Myocyte (in vitro differentiated cells): ENCODE results near the gene EGFR. TPM values are rescaled to one million over a fixed set of nuclear protein-coding genes. Genes with fewer than 3 reads are reported as not detected.

Source experiments
- DNase-seq: peaks from one replicate; pipeline ENCODE4 v3.0.0-alpha.2; 2012; ENCODE audit warnings: low read depth
- total RNA-seq: library from RNA; depleted of rRNA; stranded (reverse); fragments of >200 nt; gene quantifications from 2 replicates; pipeline ENCODE4 v1.2.3, GENCODE V29; 2014

The EGFR gene
- total RNA-seq, 1 donor from 2014 or later, result 22.5 TPM

DNA sequence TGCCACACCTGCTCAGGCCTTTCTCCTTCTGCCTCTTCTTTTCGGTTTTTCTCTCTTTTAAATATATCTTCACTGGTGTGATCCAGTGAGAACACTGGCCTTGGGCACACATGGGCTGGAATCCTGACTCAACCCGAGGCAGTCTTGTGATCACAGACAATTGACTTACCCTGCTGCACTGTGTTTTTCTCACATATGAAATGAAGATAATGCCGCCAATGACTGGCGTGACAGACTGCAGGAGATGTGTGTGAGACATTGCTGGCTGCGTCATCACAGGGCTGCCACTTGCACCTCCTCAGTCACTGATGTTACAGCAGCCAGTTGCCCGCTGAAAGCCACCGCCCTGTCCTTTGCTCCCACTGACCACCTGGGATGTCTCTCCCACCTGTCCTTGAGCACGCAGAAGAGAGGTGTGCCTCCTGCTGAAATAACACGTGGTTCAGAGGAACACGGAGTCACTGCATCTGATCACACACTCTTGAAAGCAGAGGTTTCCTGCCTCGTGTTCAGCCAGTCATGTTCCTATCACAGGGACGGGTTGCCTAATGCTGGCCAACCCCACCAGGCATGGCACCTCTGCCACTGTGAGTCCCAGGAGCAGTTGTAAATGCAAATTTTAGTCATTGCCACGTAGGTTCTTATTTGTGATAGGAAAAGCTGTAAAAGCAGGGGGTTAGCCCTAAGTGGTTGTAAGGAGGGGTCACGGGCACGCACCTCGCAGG, 221.8 kb downstream of the EGFR start:
- no peak for DNase-seq

DNA sequence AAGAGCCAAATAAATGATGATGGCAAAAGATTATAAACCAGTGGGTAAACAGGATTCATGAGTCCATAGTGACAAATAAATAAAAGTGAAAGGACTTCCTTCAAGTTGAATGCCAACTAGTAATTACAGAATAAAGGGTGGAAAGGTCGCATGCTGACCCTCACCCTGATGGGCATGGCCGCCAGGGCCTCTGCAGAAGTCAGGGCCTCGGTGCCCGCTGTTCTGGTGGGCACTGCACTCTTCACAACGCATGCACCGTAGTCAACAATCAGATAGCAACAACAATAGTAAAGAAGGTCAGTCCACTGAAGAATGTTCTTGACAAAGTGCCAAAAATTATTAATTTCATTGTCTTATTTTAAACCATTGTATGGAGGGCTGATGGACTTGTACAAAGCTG, 223.1 kb downstream of the EGFR start:
- DNase-seq, result no peak

DNA sequence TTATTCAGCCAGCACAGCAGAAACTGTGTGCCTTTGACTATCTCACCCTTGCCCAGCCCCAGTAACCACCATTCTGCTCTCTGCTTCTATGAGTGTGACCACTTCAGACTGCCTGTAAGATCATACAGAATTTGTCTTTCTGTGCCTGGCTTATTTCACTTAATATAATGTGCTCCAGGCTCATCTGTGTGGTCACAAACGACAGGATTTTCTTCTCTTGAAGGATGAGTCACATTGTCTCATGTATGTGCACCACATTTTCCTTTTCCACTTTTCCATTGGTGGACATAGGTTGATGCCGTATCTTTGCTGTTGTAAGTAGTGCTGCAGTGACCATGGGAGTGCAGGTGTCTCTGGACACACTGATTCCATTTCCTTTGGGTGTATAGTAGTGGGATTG, 223.8 kb downstream of the EGFR start:
- no peak for DNase-seq

DNA sequence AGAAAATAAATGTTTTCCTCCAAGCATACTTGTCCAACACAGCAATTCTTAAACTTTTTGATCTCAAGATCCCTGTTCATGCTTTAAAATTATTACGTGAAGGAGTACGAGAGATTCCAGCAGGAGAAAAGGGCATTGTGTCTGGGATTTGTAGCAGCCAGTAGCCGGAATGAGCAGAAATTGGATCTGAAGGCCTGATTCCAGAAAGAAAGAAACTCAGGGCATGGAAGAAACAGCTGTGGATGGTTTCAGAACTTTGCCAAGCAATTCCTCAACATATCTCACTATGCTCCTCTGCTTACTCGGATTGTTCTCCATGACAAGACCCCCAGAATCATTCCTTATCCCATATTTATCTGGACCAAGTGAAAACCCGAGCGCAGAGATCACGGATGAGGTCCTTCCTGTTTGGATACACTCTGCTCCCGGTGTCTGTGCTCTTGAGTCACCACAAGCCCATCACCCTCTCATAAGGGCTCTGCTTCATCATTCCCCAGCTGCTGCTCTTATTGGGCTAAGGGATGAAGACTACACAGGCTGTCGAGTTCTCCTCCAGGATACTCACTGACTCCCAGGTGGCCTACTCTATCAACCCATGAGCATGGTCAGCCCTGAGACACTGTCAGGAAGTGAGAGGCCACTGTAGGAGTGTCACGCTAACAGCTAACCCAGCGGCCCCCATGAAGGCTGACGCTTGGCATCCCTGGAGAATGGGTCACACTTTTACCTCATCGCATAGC, 225.4 kb downstream of the EGFR start:
- DNase-seq, result peak; percentile 79

DNA sequence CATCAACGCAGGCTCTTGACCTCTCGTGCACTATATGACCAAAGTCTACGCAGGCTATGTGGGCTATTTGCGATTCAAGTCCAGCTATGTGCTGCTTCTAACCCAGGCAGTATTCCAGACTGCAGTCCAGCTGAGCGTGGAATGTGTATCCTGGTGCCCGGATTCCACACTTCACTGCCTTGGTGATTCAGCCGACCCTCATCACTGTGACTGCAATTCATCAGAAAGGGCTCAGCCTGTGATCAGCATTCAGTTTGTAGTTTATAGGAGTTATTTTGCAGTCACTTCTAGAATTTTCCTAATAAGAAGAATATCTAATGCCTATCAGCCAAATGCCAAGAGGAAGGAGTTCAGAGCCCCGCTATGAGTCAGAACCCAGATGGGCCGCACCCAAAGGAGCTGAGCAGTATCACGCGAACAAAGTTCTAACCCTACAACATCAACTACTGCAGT, 226.5 kb downstream of the EGFR start:
- peak; percentile 90 for DNase-seq

DNA sequence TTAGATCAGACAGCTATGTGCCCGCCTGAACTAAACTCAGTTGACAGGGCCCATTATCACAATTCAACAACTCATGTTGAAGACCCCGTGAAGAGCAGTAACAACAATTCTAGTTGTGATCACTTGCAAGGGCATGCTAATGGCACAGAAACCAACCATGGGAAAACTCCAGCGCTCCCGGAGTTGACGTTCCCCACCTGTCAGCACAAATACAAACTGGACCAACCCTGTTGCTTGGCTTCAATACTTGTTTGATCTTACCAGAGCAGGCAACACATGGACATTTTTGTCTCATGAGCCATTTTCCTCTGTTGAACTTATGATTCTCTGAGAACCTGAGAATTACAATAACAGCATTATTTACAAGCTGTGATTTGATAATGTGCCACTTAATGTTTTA, 227.4 kb downstream of the EGFR start:
- peak; percentile 90 for DNase-seq

DNA sequence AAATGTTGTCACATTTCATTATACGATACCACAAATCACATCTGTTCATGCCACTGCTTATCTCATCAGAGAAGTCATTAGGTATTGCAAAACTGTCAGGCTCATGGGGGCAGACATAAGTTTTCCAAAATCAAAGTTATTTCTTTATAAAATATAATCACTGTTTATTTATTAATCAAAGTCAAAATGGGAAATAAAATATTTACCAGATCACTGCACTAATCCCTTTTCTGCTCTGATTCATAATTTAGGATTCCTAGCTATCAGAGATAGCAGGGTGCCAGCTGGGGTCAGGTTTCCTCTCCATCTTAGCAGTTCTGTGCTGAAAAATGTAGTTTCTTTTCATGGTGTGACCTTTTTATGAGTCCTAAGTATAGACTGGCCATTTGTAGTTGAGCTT, 228.6 kb downstream of the EGFR start:
- peak; percentile 45 for DNase-seq

DNA sequence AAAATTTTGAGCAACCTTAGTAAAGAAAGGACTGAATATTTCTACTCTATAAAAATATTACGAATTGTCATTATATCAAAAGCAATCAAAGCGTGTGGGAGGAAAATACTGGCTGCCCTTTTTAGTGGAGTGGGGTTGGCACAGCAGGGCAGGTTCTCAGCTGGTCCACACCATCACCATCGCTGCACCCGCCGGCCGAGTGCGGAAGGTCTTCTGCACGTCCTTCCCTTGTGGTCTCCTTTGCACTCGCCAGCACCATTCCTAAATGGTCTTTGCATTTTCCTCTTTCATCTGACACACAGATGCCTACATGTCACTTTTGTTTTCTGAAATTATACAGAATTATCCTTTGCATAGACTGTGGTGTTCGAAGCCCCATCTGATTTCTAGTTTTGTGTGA, 229.7 kb downstream of the EGFR start:
- DNase-seq, result no peak

DNA sequence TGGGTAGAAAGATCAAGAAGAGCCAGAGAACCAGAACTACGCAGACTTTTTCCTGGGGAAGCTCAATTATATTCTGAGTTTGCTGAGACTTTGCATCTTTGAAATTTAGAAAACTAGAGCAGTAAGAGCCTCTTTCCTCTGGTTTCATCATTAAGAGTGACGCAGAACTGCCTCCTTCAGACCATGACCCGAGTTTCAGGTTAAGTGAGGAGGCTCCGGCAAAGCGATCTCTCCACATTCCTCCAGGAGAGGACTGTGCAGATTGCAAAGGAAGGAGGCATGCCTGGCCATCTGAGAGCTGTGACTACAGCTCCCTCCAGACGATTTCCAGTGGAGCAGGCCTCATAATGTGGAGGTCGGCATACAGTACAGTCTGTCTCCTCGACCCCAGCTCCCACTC, 230.5 kb downstream of the EGFR start:
- no peak for DNase-seq

DNA sequence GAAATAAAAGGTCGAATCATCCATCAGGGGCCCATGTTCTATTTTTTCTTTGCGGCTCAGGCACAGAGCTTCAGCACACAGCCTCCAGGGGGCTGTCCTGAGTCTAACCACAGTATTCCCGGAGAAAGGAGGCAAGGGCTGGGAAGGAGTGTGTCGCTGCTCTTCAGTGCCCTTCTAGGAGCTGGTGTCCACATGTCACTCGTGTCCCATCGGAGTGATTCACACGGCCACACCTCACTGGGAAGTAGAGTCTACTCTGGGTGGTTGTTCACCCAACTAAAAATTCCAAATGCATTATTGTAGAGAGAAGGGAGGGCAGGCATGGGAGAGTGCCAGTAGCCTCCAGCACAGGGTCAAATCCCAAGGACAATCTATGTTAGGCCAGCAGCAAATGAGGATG, 231.5 kb downstream of the EGFR start:
- peak; percentile 66 for DNase-seq

DNA sequence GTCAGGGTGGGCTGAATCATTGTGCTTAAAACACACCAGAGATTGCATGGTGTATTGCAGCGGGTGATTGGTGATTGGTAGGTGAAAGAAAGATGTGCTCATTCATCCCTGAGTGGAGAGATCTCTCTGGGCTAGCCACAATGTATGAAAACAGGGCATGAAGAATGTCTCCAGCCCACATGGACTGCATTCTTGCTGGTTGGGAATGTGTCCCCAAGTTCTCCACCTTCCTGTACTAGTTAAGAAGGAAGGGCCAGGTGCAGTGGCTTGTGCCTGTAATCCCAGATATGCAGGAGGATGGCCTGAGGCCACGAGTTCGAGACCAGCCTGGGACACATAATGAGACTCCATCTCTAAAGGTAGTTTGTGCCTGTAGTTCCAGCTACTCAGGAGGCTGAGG, 232.5 kb downstream of the EGFR start:
- no peak for DNase-seq

DNA sequence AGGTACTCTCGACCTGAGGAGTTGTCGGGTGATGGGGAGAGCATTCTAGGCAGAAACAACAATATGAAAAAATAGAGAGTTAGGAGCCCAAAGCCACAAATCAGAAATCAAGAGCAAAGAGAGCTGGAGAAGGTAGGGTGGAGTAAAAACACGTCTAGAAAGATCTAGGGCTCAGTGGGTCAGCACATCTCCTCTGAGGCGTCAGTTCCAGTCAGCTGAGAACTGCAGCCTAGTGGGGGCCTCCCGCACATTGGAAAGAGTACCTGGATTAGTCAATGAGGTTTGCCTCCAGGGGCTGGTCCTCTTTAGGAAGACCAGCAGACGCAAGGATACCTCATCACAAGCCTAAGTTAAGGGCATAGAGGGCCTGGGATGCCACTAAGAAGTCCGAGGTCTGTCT, 233.1 kb downstream of the EGFR start:
- no peak for DNase-seq

DNA sequence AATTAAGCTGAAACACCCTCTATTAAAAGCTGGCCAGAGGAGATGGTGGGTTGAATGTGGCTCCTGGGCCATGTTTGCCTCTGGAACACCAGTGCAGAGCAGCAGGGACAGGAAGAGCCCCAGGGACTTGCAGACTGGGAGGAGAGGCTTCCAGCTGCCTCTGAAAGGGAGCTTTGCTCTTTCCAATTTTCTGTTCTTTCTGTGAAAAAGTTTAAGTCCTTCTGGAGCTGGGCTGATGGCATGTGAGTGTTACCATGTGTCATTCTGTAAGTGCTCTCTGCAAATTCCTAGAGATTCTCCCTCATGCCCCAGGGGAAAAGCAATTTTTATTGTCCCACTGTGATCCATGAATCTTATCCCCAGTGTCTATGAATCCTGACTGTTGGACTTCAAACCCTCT, 233.6 kb downstream of the EGFR start:
- DNase-seq, result no peak

DNA sequence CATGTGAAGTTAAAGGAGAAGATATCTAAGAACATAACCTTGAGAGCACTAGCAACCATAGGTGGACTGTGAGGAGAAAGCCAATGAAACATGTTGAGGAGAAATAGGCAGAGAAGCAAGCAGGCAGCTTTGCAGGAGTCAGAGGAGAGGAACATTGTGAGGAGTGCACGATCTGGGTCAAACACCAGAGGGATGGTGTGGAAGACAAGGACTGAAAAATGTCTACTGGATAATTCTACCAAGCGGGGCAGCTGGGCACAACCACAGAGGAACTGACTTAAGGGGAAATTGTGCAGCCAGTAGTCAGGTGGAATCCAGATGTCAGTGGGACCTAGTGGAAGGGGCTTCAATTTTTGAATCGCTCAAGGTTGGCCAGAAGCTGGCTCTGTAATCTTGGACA, 234.4 kb downstream of the EGFR start:
- no peak for DNase-seq

DNA sequence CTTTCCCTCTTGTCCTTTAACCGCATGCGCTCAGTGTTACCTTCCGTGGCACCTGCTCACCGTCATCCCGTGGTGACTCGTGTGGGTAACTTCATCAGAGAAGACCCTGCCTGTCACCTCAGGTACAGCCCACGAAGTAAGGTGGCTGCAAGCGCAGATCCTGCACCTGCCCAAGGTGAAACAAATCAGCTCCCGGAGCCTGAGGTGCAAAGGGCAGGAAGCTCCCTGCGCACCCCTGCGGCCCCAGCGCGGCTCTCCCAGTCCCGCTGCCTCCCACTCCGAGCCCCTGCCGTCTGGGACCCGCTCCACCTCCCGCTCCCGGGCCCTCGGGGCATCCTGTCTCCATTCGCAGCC, 235.4 kb downstream of the EGFR start:
- no peak for DNase-seq

DNA sequence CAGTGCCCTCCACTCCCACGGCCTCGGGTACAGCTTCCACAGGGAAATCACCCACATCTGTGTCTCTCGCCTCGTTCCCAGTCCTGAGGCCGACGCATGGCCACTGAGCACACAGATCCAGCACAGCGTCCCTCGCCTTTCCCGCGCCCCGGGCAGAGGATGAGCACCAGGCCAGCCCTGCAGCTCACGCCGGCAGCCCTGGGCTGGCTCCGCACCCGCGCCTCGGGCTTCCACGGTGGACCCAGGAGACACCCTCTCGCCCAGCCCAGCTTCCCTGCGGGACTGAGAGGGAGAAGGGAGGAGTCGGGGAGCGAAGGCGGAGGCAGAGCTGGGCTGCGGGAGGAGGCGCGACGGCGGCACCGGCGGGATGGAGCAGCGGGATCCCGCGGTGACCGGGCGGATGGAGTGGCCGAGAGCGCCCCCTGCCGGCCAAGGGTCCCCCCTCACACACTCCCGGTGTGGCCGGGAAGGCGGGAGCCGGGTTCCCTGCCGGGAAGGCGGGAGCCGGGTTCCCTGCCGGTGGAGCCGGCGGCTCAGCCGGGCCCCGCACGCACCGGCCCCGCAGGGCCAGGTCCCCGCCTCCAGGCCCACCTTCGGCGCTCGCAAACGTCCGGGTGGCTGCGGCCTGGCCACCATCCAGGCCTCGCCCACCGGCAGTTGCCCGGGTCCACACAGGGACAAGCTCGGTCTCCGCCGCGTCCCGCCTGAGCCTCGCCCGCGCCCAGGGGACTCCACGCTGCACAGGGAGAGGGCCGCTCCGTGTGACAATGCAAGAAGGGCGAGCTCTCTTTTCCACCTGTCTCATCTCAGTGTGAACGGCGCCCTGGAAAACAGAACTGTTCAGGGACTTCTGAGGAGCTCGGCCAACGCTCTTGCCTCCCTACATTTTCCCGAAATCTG, 236.0 kb downstream of the EGFR start:
- DNase-seq, result peak; percentile 86

DNA sequence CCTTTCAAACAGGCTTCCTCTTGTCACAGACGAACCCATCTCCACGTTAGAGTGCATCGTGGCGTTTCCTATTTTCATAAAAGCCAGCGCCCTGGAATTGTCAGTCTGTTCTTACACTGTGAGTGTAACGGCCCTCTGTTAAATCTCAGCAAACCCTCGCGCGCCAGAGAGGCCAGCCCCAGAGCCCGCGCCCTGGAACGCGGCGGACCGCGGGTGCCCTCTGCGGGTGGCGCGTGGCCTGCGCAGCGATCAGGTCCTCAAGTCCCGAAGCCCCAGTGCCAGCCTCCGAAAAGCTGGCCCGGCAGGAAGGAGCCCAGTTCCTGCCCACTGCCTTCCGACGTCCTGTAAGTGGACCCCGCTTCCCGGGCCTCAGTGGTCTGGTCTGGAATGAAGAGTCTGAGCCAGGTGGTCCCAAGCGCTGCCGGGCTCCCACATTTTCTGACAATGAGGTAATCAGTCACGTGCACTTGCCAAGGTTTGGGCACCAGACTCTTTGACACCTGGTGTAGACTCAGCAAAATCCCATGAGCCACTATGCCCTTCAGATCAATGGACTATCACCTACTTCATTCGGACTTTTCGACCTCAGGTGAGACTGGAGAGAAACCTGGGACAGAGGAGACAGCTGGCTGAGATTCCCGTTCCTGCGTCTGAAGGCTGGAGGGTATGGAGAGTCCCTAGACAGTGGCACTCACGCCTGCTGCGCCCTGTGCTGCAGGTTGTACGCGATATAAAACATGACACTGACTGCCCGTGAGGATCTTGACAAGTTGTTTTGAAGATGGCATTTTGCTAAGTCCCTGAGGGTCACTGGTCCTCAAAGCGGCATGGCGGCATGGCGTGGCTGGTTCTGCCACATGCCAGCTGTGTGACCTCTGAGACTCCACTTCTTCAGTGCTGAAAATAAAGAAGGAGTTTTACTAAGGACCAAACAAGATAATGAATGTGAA, 237.0 kb downstream of the EGFR start:
- DNase-seq, result peak; percentile 92

DNA sequence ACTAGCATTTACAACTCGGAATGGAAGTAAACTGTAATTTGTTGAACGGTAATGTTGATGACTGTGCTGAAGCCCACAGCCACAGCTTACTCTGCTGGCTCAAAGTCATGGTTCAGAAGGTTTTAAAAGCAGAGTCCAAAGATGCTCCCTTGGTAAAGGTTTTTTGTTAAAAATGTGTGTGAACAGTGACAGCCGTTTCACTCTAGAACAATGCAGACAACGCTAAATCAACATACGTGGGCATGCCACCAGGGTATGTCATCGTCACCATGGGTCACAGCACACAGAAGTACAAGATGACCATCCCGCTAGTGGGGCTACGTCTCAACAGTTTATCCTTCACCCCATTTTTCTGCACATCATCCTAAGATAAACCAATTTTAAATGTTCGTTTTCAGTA, 239.8 kb downstream of the EGFR start:
- no peak for DNase-seq

DNA sequence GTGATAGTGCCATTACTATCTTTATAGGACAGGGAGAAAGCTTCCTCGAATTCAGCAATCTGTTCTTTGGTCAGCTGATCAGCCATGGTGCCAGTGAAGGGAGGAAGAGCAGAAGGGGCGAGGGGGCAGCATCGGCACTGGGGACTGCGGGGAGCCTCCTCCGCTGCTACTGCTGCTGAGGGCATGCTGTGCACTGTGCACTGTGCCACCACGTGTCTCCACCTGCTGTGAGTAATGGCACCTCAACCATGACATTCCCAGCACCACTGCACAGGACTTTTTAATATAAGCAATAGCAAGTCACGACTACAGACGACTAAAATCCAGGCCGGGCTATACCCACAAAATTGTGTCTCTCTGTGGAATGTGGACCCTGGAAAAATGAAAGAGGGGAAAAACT, 241.4 kb downstream of the EGFR start:
- no peak for DNase-seq

DNA sequence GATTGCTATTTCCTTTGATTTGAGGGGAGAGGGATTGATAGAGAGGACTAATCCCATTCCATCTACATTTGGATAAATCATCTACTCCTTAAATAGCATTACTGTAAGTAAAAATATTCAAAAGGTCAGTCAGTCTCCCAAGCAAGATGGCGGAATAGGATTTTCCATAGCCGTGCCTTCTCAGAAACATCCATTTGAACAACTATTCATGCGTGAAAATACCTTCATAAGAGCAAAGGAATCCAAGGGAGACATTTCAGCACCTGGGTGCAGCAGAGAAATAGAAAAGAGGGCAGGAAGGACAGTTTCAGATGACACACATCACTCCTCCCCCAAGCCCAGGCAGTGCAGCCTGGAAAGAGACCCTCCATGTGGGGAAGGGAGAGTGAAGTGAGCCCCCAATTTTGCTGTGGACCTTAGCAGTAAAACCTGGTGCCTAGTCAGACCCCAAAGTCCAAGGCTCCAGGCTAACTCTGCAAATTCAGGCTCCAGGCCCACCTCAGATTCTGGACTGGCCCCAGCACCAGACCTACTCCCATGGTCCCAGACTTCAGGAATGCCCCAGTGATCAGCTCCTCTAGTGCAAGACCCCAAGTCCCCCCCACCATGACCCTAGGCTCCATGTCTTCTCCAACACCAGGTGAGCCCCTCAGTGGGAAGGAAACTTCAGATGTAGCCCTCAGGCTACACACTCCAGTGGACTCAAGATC, 242.0 kb downstream of the EGFR start:
- no peak for DNase-seq
